Myocyte (in vitro differentiated cells): Measurements from ENCODE around the gene CAMK1D. TPM values are rescaled to one million over a fixed set of nuclear protein-coding genes. Genes with fewer than 3 reads are reported as not detected.
A peak's percentile ranks its signal among the peaks of the same experiment; 100 is the strongest.

Source experiments
- DNase-seq: peaks from one replicate; pipeline ENCODE4 v3.0.0-alpha.2; 2012; ENCODE audit warnings: low read depth
- total RNA-seq: library from RNA; depleted of rRNA; stranded (reverse); fragments of >200 nt; gene quantifications from 2 replicates; pipeline ENCODE4 v1.2.3, GENCODE V29; 2014

The CAMK1D gene
- total RNA-seq, 1 donor from 2014 or later, result 0.96 TPM

DNA sequence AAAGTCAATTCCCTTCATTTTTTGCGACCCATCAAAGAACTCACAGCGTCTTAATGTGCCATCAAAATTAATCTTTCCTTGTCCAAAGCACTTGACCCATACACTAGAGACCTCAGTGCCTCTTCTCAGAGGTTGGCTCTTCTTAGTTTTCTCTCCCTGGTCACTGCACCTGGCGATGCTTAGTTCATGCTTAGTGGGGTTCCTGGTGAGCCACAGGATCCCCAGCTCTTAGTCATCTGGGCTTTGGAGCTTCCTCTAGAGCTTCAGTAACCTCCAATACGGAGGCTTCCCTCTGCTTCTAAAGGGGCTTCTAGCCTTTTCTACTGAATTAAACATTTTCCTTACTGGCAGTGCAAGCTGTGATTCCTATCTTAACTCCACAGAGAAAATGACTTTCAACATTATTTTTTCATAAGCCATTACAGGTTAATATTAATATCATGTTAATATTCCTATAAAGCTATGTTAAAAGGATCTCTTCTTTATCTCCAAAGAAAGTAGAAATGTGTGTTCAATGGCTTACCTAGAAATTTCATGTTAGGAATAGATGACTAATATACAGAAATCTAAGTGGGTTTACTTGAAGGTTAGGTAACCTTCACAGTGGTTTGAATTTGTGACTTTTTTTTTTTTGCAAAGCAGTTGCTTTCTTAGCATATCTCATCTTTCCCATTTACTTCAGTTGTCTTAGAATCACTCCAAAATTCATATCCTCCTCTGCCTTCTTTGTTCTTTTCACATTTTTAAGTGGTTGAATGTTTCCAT is 295.2 kb downstream of the CAMK1D start:
- peak; percentile 36 for DNase-seq

DNA sequence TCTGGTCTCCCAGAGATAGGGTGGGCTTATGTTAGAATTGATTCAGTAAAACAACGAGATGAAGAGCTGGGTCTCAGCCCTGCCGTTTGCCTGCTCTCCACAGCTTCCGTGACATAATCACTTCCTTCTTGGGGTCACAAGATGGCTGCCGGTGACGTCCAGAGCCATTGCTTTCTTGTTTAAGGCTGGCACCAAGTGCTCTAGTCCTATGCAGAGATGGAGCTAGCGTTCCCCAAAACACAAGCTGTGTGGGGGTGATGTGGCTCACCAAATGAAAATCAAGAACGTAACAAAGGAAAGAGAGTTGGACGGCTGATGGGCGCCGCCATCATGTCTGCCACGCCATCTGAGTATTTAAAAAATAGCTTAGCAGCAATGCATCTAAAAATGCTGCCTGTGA is 296.1 kb downstream of the CAMK1D start:
- DNase-seq, result no peak

DNA sequence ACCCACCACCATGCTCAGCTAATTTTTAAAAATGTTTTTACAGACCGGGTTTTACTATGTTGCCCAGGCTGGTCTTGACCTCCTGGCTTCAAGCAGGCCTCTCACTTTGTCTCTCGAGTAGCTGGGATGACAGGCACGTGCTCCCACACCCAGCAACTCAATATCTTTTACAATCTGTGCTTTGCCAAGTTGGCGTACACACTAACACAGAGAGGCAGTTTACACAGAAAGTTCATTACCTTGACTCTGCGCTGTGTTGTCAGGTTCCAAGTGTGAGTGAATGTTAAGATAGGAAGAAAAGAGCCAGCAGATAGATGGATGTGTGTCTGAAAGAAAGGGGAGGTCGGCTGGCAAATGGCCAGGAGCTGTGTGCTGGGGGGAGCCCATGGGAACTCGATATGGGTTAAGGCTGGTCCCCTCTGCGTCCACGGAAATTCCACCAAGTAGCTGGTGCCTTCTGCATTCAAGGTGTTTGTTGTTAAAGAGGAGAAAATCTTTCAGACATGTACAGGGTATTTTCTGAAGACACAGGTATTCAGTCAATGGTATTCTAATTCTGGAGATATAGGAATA is 299.8 kb downstream of the CAMK1D start:
- no peak for DNase-seq

DNA sequence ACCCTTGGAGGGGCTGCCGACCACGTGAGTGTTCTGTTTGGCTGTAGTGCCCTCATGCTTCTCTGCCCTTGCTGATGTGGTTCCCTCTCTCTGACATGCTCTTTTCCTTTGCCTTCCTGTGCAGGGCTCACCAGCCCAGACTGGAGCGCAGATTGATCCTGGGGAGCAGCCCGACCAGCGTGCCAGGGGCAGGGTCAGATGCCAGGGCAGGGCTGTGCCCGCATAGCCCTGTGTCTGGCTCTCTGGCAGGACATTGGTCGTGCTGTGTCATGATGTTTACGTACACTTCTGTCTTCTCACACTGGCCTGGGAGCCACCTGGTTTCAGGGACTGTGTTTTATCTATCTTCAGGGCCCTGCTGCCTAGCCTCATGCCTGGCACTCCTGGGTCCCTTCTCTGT is 300.8 kb downstream of the CAMK1D start:
- no peak for DNase-seq

DNA sequence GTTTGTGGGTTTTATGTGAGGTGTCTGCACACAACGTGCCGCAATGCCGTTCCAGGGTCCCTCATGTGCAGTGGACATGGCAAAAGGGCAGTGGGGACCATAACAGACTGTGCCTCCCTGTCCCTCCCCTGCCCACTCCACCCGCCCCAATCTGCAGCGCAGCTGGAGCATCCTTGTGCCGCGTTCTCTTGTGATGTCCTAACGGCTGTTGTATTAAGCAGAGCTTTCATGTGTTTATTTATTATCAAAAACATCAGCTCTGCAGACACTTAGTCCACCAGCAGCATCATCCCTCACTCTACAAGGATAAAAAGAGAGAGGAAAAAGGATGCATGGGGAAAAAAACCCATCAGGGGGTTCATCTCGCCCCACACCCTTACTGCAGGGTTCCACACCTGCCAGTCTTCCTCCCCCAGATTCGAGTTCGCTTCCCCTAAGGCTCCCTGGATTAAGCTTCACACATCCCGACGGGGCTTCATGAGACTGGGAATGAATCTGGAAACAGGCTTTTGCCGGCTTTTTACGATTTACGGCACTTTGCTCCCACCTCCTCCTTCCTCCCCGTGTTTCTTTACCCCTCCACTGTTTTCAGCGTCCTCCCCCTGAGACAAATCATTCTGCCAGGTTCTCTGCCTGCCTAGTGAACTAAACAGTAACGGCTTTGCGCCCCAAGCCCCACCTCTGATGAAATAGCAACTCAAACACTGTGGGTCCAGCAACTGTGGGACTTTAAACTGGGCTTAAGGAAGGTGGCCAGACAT is 301.4 kb downstream of the CAMK1D start:
- DNase-seq, result no peak

DNA sequence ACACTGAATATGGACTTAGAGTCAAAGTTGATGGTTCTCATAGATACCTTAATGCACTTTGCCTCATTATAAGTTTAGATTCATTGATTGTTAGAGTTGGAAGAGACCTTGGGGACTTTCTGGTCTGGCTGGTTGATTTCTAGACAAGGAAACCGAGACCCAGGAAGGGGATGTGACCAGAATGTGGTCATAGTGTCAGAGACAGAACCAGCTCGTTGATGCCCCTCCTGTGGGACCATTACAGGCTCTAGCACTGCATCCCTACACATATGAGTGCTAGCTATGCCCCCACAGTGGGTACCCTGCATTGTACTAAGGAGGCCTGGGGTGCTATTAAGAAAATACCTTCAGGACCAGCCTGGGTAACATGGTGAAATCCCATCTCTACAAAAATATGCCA is 306.6 kb downstream of the CAMK1D start:
- DNase-seq, result no peak

DNA sequence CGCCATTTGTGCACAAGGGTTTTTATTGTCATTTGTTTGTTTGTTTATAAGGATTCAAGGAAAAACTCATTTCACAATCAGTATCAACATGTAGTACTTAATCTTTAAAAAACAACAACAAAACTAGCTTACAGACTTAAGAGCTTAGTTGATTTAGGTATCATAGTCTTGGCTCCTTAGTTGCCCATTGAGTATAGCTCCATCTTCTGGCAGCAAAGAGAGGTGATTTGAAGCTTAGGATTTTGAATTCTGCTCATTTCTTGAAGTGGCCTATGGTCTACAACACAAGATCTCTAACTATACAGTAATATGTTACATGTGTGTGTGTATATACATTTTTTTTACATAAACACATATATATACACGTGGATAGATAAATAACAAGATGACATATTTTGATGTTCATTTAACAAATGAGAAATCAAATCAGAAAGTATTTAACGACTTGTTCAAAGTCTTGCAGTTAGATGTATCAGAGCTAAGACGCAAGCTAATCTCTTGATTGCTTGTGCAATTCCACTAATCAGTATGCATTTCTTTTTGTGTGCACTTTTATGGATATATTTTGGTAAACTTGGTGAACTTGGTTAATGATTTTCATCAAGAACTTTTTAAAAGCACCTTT is 307.3 kb downstream of the CAMK1D start:
- DNase-seq, result peak; percentile 47

DNA sequence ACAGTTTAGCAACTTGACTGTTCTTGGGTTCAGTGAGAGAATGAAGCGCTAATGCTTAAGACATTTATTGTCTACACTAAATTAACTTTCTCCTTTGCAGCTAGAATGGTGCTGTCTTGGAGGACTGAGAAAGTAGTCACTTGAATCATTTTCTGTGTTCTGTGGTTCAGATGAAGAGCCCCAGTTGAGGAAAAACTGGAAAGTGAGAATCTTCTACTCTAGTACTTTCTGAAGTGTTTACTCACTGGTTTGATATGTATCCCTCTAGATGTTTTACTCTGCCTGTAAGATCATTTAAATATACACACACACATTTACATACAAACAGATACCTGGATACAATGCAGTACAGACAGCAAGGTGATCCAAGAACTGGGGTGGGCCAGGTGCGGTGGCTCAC is 308.1 kb downstream of the CAMK1D start:
- DNase-seq, result no peak

DNA sequence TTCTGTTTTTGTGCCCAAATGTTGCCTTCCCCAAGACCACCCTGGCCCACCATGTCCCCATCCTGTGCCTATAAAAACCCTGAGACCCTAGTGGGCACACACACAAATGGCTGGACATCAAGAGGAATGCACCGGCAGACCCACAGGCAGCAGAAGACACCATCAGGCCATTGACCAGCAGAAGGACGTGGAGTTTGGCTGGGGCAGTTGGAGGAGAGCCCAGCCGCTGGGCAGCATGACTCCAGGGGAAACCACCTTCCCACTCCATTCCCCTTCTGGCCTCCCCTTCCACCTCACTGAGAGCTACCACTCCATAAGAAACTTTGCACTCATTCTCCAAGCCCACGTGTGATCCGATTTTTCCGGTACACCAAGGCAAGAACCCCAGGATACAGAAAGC is 309.2 kb downstream of the CAMK1D start:
- DNase-seq, result no peak

DNA sequence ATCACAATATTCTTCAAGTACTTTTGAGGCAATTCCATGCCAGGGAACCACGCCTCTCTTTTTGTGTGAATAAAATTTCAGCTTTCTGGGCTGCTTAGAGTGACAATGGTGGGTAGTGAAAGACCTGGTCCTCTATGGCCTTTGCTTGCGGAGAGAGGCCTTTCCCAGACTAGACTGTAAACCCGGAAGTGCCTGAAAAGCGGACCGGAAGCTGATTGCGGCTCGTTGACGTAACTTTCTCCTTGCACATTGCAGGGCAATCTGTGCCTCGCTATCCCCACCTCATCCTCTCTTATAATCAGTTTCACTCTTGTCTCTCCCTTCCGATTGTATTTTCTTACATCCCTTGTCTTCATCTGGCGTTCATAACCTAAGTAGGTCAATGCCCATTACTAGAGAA is 310.4 kb downstream of the CAMK1D start:
- DNase-seq, result no peak

DNA sequence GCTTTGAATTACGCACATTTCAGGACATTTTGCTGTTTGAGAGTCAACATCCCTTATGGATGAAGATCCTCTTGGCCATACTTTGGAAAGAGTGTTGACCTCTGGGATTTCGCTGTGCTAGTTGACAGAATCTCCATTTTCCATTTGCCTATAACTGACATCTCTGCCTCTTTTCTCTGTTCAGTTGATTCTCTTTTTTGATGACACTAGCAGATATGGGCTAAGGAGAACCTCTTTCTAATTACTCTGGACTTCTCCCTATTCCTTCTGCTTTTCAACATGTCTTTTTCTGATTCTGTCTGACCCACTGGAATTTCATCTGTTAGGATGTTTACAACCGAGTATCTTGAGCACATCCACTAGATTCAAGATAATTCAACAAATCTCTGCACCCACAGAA is 311.5 kb downstream of the CAMK1D start:
- DNase-seq, result no peak

DNA sequence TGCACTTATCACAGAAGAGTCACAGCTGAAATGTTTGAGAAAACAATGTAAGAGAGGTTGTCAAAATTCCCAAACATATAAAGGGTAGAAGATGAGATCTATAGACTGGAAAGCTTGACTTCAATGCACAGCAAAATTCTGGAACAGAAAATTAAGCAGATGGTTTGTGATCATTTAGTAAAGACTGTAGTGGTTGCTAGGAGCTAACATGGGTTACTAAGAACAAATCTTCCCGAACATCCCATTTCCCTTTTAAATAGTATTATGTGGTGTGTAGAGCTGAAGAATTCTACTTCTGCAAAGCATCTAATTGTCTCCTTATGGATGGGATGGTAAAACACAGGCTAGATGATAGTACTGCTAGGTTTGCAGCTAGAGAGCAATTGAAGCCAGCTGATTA is 312.3 kb downstream of the CAMK1D start:
- DNase-seq, result no peak

DNA sequence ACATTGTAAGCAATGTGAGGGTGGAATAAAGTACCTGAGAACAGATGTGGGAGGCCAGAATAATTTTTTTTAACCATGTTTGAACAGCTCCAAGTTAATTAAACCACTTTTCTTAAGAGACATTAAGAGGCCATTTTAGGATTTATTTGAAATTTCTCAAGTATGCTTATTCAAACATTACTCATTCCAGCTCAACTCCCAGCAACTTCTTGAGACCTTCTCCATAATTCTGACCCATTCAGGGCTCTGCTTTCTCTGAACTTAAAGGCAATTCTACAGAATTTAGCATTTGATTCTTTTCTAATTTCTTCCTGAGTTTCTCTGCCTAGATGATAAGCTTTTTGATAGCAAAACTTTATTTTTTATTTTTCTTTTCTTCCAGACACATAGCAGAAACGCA is 314.5 kb downstream of the CAMK1D start:
- no peak for DNase-seq

DNA sequence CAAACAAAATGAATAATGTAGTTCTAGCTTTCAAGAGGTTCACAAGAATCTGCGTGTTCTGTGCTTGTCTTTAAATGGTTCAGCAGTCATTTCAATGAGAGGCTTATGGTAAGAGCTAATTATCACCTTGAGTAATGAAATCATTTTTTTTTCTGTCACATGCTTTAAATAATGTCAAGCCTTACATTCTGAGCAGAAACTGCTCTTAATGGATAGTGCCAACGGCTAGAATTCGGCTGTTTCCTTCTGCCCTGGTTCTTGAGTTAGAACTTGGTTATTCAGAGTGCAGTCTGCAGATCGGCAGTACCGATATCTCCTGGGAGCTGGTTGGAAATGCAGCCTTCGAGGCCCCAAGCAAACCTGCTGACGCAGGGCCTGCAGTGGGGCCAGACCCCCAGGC is 316.2 kb downstream of the CAMK1D start:
- DNase-seq, result no peak

DNA sequence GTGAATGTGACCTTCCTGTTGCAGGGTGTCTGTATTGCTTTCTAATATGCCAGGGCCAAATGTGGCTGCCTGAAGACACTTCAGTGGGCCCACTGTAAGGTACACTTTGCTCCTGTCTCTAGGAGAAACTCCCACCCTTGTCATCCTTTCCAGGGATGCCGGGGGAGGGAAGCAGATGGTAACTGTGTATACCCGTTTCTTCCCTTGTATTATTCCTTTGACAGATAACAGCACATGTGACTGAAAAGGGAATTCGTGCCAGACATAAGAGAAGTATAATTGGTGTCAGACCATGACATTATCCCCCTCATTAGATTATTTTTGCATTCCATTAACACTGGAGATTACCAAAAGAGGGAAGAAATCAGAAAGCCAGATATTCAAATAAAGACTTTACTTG is 317.7 kb downstream of the CAMK1D start:
- no peak for DNase-seq

DNA sequence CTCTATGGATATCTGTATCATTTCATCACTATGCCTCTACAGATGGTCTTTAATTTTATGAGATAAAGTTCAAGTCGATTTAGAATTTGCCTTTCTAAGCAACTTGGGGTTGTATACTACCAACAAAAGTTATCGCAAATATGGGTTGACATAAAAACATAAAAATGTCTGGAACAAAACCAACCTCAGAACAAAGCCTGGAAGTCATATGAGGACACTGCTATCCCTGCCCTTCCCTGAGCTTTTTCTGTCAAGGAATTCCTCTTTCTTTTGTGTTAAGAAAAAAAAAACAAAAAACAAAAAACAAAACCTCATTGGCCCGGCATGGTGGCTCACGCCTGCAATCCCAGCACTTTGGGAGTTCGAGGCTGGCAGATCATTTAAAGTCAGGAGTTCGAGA is 319.3 kb downstream of the CAMK1D start:
- DNase-seq, result no peak

DNA sequence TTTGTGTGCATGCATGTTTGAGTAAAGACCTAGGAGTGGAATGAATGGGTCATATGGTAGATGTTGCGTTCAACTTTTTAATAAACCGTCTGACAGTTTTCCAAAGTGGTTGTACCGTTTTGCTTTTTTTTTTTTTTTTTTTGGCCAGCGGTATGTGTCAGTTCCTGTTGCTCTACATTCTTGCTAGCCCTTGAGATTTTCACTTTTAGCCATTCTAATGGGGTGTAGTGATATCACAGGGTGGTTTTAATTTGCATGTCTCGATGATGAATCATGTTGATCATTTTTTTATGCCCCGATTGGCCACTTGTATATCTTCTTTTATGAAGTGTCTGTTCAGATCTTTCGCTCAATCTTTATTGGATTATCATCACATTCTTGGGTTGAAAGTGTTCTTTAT is 320.7 kb downstream of the CAMK1D start:
- no peak for DNase-seq

DNA sequence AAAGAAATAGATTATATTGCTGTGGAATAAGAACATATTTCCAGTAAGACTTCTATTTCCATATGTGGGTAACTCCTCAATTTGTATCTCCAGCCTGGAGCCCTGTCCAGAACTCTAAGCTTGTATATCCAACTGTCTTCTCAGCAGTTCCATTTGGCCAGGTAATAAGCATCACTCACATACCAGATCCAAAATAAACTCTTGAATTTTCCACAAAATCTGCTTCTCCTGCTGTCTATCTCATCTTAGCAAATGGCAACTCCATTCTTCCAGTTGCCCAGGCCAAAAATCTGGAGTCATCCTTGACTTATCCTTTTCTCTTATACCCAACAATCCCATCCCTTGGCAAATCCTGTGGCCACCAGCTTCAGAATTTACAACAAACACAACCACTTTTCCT is 325.8 kb downstream of the CAMK1D start:
- no peak for DNase-seq

DNA sequence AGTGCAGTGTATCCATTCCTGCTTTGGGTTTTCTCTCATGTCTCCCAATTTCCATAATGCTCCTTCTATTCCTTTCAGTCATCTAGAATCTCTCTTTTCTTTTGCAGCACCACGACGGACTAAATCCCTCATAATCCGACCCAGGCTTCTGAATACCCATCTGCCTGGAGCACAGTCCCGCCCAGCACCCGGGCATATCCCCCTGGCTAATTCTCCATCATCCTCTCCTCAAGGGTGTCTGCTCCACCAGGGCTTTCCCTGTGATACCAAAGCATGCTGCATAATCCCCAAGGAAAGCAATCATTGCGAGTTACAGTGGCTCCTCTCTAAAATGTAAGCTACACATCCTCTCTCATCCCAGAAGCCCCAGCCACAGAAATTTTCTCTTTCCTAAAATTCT is 330.3 kb downstream of the CAMK1D start:
- no peak for DNase-seq

DNA sequence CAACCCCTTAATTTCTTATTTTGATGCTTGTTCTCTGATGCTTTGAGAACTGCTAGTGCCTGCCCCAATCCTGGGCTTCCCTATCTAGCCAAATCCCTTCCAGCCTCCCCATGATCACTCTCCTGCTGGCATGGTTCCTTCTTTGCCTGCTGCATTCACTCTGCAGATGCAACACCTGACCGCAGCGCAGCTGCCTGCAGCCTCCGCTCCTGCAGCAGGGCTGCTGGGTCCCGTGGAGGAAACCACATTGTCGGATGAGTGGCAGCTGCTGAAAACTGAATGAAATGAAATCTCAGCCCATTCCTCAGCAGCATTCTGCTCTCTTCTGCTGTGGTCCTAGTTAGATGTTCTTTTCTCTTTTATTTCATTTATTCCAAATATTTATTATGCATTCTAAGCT is 331.9 kb downstream of the CAMK1D start:
- peak; percentile 66 for DNase-seq

DNA sequence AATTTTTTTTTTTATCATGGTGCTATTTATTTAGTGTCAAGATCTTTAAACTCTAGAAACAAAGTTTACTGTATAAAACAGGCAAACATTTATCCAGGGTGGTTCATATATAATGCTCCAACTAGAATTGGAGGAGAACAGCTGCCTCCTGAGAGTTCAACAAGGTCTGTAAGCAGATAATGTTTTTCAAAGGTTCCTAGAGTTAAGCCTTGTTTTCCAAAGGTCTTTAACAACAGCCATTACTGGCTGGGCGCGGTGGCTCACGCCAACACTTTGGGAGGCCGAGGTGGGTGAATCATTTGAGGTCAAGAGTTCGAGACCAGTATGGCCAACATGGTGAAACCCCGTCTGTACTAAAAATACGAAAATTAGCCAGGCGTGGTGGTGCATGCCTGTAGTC is 335.4 kb downstream of the CAMK1D start:
- no peak for DNase-seq
